Right renal cortex interstitium (tissue), 3 donors: ENCODE data around the gene UBR1. TPM values are rescaled to one million over a fixed set of nuclear protein-coding genes. Genes with fewer than 3 reads are reported as not detected.
"Not testable (repeated sequence)": the region's sequence is repeated elsewhere in the genome, so short reads cannot be mapped to it uniquely, and the experiment has no call there.

Source experiments
- DNase-seq, 3 donors: peaks; one replicate each; pipeline ENCODE4 v3.0.0-alpha.2; 2013; ENCODE audit warnings: low read depth in 3 of 3, low spot score in 2 of 3
- polyA plus RNA-seq, 3 donors: library from polyadenylated mRNA; unstranded; fragments of 120-200 nt; gene quantifications; one replicate each; pipeline ENCODE4 v1.2.1, GENCODE V29; 2013; ENCODE audit not compliant: insufficient read length in 3 of 3

The UBR1 gene
- polyA plus RNA-seq, 3 donors: 22.6 to 23.8 (median 22.9) TPM

- no peak for DNase-seq
Measured at GRCh38 chr15:43067717-43068461, 37.9 kb downstream of the UBR1 start.

GRCh38 chr15:43056696-43057095 lies 49.1 kb downstream of the UBR1 start:
- DNase-seq: no peak

DNA sequence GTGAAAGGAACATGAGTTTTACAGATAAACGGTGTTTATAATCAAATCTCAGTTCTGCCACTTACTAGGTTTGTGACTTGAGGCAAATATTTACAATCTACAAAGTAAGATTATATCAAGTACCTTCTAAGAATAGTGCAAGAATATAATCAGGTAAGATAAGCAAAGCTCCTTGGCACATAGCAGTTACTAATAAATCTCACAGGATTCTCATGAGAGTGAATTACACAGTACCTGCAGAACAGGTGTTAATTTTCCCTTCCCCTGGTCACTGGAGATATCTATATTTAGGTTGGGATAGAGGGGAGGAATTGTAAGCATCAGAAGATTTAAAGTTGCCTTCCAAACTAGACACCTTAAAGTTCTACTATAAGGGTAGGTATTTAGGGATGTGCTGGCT lies 53.0 kb downstream of the UBR1 start:
- no peak for DNase-seq

DNA sequence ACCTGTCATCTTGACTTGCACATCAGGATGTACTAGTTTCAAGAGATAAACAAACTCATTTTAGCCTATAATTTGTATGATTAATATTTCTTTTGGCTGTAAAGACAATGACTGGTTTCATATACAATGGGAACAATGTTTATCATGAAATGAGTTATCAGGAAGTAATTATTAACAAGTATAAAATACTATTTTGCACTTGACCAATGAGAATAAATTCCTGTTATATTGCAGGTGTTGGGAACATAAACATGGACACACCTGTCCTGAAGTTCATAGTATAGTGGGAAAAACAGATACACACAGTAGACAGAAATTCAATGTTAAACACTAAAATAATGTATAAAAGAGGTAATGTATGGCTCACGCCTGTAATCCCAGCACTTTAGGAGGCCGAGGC lies 56.9 kb downstream of the UBR1 start:
- DNase-seq: no peak

- DNase-seq: no peak
Measured at GRCh38 chr15:43046484-43046883, 59.4 kb downstream of the UBR1 start.

GRCh38 chr15:43042885-43043284 lies 63.0 kb downstream of the UBR1 start:
- DNase-seq: no peak

- DNase-seq: not testable (repeated sequence)
Measured at GRCh38 chr15:43041085-43041484, 64.8 kb downstream of the UBR1 start.

DNA sequence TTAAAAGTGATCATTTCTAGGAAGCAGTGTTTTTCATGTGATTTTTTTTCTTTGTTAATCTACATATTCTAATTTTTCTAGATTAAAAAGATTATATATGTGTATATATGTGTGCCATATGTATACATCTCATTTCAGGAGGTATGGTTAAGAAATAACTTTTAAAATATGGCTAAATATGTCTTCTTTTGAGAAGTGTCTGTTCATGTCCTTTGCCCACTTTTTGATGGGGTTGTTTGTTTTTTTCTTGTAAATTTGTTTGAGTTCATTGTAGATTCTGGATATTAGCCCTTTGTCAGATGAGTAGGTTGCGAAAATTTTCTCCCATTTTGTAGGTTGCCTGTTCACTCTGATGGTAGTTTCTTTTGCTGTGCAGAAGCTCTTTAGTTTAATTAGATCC lies 70.6 kb downstream of the UBR1 start:
- not testable (repeated sequence) for DNase-seq

DNA sequence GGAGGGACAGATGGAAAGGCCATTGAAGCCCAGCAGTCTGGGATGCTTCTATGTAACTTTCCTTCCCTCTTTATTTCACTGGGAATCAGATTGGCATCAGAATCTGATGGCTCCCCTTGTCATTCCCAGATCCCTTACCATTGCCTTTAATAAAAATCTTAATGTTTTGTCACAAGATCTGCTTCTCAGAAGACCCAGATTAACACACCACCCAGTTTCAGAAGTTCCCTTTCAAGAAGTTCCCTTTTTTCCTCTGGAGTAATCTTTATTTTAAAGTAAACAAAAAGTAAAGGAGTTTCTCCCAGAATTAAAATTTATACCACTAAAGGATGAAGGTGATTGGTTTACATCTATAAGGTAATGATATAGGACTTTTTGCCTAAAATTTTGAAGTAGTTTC lies 76.4 kb downstream of the UBR1 start:
- DNase-seq: no peak

DNA sequence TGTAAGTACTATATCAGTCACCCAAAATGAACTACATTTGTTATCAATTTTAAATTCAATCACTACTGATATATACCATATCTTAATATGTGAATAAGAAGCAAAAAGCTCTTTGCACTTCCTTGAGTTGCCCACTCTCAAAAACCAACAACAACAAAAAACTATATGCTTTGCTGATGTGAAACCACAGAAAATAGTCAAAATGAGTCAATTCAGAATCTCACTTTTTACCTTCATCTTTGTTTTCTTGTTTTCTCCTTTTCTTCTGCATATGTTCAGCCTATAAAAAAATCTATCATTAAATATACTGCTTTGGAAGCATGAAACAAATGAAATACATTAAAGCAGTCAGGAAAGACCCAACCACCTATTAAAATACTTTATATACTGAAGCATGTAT lies 80.7 kb downstream of the UBR1 start:
- no peak for DNase-seq

DNA sequence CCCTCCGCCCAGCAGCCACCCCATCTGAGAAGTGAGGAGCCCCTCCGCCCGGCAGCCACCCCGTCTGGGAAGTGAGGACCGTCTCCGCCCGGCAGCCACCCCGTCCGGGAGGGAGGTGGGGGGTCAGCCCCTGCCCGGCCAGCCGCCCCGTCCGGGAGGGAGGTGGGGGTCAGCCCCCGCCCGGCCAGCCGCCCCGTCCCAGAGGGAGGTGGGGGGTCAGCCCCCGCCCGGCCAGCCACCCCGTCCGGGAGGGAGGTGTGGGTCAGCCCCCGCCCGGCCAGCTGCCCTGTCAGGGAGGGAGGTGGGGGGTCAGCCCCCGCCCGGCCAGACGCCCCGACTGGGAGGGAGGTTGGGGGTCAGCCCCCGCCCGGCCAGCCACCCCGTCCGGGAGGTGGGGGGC lies 91.2 kb downstream of the UBR1 start:
- not testable (repeated sequence) for DNase-seq

- DNase-seq: no peak
Measured at GRCh38 chr15:43009206-43009605, 96.6 kb downstream of the UBR1 start.

DNA sequence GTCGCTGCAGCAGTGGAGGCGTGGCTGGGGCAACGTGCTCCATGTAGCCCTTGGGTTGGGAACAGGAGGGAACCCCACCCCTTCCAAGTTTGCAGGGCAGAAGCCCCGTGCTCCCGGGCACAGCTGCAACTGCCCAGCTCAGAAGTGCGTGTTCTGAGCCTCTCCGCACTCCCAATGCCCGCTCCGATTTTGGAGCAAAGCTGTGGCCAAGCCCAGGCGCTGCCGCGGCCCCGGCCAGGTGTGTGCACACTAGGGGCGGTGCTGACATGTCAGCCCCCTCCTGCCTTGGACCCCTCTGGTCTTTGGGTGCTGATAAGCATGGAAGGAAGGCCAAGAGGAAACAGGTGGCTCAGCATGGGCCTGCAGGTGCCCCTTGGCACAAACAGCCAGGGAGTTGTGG lies 97.7 kb downstream of the UBR1 start:
- DNase-seq: no peak

DNA sequence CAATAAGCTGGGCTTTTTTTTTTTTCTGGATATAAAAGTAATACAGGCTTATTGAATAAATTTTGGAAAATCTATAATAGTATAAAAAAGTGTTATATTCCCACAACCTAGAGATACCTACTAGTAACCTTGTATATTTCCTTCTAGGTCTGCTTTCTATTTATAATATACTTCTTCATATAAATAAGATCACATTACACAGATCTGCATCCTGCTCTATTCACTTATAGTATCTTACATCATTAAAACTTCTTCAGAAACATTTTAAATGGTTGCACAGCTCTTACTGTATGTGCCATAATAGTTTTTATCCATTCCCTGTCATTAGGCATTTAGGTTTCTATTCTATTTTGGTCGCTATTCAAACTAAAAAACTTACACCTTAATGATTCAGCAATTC lies 98.3 kb downstream of the UBR1 start:
- DNase-seq: no peak

GRCh38 chr15:43006991-43007390 lies 98.8 kb downstream of the UBR1 start:
- DNase-seq: no peak

- DNase-seq: not testable (repeated sequence)
Measured at GRCh38 chr15:43004886-43005595, 100.8 kb downstream of the UBR1 start.

GRCh38 chr15:42999201-42999779 lies 106.5 kb downstream of the UBR1 start:
- DNase-seq: no peak

DNA sequence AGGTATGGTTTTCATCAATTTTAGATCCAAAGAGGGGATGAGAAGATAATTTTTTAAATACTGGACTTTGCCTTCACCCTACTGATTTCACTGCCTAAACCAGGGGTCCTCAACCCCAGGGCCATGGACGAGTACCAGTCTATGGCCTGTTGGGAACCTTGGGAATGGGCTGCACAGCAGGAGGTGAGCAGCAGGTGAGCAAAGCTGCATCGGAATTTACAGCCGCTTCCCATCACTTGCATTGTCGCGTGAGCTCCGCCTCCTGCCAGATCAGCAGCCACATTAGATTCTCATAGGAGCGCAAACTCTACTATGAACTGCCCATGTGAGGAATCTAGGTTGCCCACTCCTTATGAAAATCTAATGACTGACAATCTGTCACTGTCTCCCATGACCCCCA lies 109.0 kb downstream of the UBR1 start:
- DNase-seq: no peak

- no peak for DNase-seq
Measured at GRCh38 chr15:42994546-42994945, 111.3 kb downstream of the UBR1 start.

GRCh38 chr15:42992626-42993025 lies 113.2 kb downstream of the UBR1 start:
- no peak for DNase-seq

GRCh38 chr15:42986693-42987342 lies 119.0 kb downstream of the UBR1 start:
- DNase-seq: no peak
